ELR (cell line): ENCODE data around the gene PRPF8.
A peak's percentile ranks its signal among the peaks of the same experiment; 100 is the strongest.
"Not testable (repeated sequence)": the region's sequence is repeated elsewhere in the genome, so short reads cannot be mapped to it uniquely, and the experiment has no call there.

Source experiments
- DNase-seq: peaks from one replicate; pipeline ENCODE4 v3.0.0-alpha.2; 2015; ENCODE audit warnings: low read depth

PRPF8 gene

GRCh38 chr17:1716076-1716911 is 31.6 kb upstream of the PRPF8 start:
- peak; percentile 100 for DNase-seq

DNA sequence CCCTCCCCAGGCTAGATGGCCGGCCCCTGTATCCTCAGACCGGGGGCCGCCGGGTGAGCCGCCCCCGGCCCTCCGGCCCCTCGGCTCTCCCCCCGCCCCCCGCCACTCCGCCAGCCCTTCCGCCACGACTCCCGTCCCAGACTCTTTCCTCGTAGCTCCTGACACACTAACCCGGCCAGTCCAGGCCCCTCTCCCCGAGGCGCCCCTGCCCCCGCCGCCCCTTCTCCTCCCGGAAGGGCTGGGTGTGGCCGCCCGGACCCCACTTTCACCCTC is 31.1 kb upstream of the PRPF8 start:
- DNase-seq, result no peak

DNA sequence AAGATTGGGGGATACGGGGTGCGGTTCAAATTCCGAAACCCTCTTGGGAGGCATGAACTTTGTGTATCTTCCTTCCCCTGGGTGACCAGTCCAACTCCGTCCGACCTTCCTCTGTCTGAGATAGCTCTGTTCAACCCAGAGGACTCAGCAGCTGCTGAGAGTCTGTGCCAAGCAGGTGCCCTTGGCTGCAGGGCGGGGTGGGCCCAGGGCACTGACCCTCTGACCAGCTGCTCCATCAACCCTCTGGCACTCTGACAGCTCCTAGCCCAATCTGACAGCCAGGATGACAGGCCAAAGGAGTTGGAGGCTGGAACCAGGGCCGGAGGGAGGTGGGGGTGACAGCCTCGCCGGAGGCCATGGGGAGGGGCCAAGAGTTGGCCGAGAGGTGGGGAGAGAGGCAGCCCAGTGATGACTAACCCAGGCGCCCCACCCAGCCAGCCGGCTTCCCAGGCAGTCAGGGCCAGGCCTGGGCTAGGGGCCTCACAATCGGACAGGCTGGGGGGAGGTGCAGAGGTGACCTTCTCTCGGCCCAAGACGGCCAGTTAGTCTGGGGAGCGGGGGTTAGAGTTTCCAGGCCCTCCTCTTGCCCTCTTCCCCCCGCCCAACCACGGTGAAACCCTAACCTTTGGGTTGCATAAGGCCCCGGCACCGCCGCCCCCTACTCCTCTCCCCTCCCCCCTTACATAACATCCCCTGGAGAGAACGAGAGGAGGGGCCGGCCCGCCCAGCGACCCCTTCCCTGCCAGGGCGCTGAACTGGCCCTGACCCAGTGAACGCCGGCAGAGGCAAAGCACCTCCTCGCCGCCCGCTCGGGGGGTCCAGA is 30.5 kb upstream of the PRPF8 start:
- DNase-seq, result peak; percentile 97

GRCh38 chr17:1714427-1714979 is 29.8 kb upstream of the PRPF8 start:
- peak; percentile 99 for DNase-seq

GRCh38 chr17:1713878-1714426 is 29.3 kb upstream of the PRPF8 start:
- DNase-seq, result peak; percentile 71

- no peak for DNase-seq
Measured at GRCh38 chr17:1713160-1713877, 28.7 kb upstream of the PRPF8 start.

DNA sequence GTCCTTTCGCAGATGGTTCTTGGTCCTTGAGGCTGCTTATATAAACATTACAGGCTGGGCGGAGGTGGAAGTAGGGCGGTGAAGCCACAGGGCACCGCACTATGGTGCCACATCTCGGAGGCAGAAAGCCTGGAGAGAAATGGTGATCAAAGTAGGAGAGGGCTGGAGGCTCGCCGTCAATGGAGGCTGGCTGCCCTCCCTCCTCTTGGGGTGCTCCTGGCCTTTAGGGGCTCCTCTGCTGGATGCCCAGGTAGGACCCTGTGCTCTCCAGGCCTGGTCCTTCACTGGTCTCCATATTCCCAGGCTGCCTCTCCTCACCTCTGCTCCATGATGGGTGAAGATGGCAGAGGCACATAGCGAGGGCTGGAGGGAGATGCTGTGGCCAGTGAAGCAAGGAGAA is 27.6 kb upstream of the PRPF8 start:
- DNase-seq, result no peak

DNA sequence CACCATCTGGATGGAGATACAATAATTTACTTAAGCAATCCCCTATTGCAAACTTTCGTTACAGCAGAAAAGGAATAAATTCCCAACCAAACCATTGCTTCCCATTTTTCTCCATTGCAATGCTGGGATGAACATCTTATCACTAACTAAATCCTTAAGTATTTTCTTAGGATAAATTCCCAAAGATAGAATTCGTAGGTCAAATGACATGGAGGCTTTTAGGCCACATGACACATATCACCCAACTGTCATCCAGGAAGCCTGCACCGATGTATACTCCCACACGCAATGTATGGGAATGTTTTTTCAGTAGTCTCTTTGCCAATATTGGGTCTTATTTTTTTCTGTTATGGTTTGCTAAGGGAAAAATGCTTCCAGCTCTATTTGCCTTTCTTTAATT is 27.1 kb upstream of the PRPF8 start:
- no peak for DNase-seq

DNA sequence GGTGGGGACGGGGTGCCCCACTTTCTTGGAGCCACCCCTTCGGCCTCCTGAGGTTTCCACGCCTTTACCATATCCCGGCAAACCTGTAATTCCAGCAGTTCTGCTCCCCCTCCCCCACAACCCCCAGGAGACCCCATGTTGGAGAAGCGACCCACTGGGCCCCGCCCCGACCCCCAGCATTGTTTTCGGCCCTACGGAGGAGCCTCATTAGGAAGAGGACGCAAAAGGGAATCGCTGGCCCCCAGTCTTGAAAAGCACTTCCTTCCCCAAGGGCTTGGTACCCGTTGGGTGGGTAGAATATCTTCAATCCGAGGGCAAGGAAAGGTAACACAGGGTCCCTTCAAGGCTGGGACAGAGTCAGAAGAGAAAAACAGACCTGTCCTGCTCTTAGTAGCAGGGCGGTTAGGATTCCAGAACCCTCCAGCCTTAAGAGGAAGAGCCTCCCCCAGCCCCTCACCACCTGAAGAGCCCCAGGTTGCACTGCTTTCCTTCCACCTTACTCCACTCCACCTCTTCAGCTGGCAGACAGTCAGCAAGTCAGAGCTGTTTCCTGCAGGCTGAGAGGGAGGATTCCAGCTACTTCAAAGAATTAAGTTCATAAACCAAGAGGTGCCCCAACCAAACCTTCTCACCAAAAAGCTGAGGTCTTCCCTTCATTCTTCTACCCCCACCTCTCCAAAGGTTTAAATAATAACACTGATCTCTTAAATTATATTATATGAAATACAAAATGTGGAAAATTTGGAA is 26.3 kb upstream of the PRPF8 start:
- DNase-seq, result peak; percentile 44

DNA sequence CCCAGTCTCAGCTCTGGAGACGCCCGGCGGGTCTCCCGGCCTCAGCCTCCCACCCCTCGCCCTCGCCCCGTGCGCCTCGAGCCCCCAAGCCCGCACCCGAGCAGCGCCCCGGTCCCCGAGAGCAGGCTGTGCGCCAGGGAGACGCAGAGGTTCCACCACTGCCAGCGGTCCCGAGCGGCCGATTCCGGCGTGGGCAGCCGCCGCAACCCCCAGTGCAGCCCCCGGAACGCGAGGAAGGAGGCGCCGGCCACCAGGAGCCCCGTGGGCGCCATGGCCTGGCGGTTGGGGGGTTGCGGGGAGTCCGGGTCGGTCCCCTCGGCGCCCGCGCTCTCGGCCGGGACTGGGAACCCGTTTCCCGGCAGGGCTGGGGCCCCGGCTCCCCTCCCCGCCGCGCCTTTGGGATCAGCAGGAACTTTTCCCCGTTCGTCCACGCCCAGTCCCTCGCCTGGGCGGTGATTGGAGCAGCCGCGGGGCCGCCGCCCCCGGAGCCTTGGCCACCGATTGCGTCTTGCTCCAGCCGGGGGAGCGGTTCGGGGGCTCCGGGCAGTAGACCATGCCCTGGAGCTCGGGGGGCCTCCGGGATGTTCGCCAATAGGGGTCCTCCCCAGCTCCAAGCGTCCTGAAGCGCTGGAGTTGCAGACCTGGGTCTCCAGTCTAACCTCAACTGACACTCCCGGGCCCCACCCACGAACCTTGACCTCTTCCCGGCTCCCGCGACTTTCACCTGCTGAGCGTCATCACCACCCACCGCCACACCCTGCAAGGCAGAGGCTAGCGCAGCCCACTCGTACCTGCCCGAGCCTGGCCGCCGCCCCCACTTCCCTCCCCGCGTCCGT is 25.5 kb upstream of the PRPF8 start, which contains the start of gene TLCD2:
Gene TLCD2 (minus strand): TSS at position 407 of the 836 bp plus-strand sequence. CDS start 135 bp downstream, at position 272.
- peak; percentile 78 for DNase-seq

DNA sequence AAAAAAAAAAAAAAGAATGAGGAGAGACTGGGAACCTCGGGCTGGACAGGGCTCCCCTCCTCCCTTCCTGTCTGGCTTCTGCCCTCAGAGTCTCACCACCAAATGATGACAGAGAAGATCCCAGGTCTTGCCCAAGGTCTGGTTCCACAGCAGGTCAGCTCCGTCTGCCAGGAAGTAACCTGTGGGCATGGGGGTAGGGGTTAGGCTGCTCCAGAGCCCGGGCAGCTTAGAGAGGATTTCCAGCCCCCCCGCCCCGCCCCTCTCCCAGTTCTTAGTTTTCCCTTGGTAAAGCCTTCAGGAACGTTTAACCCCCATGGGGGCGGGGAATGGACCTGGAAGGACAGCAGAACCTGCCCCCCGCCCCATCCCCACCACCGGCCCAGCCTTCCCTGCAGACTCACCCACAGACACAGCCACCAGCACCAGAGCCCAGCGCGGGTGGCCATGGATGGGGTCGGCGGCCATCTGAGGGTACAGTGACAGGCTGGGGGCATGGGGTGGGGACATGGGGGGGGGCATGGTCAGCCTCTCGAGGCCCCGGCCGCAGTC is 24.8 kb upstream of the PRPF8 start:
- peak; percentile 34 for DNase-seq

GRCh38 chr17:1708791-1709346 is 24.2 kb upstream of the PRPF8 start:
- not testable (repeated sequence) for DNase-seq

- DNase-seq, result no peak
Measured at GRCh38 chr17:1707107-1707506, 22.4 kb upstream of the PRPF8 start.

- DNase-seq, result no peak
Measured at GRCh38 chr17:1705004-1705403, 20.3 kb upstream of the PRPF8 start.

- DNase-seq, result peak; percentile 33
Measured at GRCh38 chr17:1703063-1703462, 18.4 kb upstream of the PRPF8 start.

GRCh38 chr17:1699891-1700290 is 15.2 kb upstream of the PRPF8 start:
- not testable (repeated sequence) for DNase-seq

- no peak for DNase-seq
Measured at GRCh38 chr17:1697681-1698080, 13.0 kb upstream of the PRPF8 start.

DNA sequence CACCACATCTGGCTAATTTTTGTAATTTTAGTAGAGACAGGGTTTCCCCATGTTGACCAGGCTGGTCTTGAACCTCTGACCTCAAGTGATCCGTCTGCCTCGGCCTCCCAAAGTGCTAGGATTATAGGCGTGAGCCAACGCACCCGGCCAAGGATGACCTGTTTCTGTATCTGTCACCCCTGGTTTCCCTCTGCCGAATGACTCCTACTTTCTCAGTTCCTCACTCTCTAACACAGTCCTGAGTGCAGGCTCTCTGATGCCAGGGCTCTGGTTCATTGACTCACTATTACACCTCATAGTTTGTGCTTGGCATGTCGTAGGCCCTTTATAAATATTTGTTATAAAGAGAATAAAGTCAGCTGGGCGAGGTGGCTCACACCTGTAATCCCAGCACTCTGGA is 10.7 kb upstream of the PRPF8 start:
- no peak for DNase-seq

- DNase-seq, result peak; percentile 69
Measured at GRCh38 chr17:1693339-1693738, 8.7 kb upstream of the PRPF8 start.
